ENCODE data around the gene ZNF747.
A peak's percentile ranks its signal among the peaks of the same experiment; 100 is the strongest.

The ZNF747 gene

DNA sequence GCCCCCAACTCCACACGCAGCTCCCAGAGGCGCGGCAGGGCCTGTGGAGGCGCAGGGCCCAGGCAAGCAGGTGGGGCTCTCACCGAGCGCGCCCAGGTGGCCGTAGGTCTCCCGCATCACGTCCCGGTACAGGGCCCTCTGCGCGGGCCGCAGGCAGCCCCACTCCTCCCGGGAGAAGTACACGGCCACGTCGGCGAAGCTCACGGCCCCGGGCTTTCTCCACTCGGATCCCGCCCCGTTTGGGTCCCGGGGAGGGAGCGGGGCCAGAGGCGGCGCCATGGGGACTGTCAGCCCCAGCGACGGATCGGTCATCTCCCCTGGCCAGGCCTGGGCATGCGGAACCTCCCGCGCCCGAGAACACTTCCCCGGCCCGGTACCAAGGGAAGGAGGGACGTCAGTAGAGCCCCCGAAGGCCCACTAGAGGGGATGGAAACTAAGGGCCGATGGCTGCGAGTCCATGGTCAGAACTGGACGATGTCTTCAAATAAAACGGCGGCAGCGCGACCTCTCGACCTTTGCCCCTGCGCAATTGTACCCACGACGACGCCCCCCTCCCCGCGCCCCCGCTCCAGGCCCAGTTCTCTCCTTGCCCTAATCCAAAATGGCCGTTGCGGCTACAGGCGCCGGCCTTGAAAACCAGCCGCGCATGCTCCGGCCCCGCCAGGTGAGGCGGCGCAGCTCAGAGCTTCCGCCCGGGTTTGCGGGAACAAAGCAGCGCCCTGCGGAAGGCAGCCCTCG lies at the start of gene ZNF747:
ZNF747 (minus strand) TSS at position 491 of the 738 bp plus-strand sequence; CDS start at position 312, 179 bp downstream.
- DNase-seq (ENCODE audit: low read depth), result peak; percentile 90

DNA sequence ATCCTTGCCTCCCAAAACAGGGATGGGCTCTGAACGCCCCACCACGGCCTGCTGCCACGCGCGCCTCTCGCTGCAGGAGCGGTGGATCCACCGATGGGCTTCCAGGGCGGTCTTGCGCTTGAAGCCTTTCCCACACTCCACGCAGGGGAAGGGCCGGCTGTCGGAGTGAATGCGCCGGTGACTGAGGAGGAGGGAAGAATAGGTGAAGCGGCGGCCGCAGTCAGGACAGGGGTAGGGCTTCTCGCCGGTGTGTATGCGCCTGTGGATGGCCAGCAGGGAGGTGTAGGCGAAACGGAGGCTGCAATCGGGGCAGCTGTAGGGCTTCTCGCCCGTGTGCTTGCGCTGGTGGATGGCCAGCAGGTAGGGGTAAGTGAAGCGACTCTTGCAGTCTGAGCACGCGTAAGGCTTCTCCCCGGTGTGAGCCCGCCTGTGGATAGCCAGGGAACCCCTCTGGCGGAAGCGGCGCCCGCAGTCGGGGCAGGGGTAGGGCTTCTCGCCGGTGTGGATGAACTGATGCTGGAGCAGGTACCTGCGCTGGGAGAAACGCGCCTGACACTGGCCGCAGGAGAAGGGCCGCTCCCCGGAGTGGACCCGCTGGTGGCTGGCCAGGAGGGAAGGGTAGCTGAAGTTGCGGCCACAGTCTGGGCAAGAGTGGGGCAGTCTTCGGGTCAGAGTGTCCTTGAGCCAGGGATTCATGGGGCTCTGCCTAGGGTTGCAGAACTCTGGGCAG lies 48.1 kb upstream of the ZNF747 start:
- DNase-seq (ENCODE audit: low read depth), result no peak

DNA sequence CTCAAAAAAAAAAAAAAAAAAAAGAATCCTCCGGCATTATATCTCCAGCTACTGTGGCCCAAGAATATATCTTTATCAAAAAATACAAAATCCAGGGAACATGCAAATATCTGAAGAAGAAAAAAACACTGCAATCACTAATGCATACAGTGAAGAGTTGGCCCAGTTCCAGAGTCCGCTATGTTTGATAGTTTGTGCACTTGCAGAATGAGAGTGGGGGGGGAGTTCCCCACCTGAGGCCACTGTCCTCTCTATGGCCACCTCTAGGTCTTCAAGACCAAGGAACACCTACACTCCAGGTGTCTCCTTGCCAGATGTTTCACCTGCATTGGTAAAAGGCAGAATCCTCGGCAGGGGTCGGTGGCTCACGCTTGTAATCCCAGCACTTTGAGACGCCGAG lies 46.8 kb upstream of the ZNF747 start:
- DNase-seq (ENCODE audit: low read depth), result no peak

DNA sequence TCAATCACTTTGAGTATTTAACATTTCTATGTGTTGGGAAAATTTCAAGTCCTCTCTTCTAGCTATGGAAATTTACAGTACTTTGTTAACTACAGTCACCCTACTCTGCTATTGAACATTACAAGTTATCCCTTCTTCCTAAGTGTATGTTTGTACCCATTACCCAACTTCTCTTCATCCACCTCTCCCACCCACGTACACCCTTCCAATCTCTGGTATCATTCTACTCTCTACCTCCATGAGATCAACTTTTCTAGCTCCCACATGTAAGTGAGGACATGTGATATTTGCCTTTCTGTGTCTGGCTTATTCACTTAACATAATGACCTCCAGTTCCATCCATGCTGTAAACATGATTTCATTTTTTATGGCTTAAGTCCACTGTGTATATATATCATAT lies 40.0 kb upstream of the ZNF747 start:
- DNase-seq (ENCODE audit: low read depth), result no peak

DNA sequence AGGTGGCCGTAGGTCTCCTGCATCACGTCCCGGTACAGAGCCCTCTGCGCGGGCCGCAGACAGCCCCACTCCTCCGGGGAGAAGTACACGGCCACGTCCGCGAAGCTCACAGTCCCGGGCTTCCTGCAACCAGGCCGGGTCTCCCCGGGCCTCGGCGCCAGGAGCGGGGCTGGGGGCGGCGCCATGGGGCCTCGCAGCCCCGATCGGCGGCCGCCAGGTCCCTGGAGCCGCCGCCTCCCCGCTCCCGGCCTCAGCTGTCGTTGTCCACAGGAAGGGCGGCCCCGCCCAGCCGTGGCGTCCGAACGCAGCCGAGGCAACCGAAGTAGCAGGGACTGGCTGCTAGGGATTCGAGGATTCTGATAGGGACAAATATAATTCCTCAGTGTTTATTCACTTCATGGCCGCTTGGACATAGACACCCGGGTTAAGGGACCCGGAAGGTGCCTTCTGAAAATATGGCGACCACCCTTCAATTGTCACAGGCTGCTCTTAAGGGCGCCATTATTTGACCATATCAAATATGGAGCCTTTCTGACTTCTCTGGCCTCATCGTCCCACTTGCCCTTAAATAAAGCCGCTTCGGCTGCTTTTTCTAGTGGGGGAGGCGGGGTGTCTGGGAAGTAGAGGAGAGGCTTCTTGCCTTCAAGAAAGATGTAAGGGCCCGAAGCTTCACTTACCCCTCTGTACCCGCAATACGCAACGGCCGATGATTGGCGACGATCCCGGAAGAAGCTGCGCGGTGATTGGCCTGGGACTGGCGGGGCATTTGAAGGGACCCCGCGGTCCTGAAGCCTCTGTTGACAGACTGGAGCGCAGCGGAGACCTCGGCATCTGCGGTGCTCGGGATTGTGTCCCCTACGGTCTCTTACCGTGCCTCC lies 37.0 kb upstream of the ZNF747 start, which contains the start of gene ZNF688:
ZNF688 (minus strand) TSS at position 270 of the 878 bp plus-strand sequence; CDS start at position 185, 85 bp downstream.
- DNase-seq (ENCODE audit: low read depth), result peak; percentile 92

DNA sequence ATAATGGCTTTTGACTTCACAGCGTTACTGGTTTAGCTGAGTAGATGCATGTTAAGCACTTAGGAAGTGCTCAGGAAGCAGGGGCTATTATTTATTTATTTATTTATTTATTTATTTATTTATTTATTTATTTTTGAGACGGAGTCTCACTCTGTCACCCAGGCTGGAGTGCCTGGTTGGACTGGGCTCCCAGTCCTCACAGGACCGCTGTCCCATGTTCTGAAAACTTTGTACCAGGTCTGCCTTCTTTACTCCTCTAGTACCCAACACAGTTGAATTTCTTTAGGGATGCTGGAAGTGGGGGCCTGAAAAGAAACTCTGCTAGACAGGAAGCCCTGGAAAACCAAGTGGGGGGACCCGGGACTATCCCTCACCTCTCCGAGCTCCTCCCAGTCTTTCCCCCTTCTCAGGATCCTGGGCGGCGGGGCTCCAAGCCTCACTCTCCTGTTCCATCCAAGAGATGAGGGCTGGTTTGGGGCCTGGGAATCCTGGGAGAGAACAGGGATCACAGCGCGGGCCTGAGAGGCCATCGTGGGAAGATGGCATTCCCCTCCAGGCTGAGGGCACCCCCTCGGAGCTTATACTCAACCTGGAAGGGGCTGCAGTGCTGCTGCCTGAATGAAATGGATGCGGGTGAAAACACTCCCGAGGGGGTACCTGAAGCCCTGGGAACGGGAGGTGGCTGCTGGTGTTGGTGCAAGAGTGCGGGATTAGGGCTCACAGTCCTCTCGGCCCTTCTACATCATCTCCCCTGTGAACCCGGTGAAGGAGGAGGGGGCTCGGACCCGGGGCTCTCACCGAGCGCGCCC lies 36.2 kb upstream of the ZNF747 start:
- DNase-seq (ENCODE audit: low read depth), result no peak

DNA sequence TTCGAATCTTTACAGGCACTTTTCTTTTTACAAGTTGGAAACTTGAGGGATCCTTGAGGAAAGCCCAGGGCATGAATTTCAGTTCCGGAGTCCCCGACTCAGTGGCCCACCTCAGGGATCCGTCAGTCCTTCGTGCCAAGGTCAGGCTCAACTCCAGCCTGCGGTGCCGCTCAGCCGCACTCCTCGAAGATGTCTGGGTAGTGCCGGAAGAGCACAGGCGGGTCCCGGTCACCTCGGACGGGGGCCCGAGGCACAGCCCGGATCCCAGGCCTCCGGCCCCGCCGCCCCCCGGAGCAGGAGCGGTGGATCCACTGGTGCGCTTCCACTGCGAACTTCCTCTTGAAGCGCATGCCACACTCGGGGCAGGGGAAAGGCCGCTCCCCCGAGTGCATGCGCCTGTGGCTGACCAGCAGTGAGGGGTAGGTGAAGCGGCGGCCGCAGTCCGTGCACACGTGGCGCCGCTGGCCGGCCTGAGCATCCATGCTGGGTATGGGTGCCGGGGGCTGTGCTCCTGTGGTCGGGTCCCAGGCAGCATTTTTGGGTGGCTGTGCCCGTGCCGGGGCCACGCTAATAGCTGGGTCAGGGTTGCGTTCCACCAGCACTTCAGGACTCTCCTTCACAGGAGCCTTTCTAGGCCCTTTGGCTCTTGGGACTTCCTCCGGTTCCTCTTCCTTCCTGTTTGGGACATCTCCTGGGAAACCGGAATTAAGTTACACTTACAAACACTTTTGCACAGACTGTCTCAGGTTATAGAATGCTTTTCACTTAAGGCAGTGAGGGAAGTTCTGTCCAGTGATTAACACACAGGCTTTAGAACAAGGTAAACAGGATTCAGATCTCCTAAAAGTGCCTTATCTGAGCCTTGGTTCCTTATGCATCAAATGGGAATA lies 35.3 kb upstream of the ZNF747 start:
- no peak for DNase-seq (ENCODE audit: low read depth)

DNA sequence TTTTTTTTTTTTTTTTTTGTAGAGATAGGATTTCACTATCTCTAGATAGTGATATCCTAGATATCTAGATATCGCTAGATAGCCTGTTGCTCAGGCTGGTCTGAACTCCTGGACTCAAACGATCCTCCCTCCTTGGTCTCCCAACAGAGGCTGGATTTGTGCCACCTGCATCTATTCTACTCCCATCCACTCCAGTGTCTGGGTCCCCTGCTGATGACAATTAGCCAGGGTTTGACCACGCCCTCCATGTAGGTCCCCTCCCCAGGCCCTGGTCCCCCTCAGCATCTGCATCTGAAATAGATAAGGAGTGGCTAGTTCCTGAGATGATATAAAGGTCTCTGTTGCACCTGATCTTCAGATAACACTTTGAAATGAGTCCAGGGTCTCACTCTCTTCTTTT lies 34.6 kb upstream of the ZNF747 start:
- no peak for DNase-seq (ENCODE audit: low read depth)

DNA sequence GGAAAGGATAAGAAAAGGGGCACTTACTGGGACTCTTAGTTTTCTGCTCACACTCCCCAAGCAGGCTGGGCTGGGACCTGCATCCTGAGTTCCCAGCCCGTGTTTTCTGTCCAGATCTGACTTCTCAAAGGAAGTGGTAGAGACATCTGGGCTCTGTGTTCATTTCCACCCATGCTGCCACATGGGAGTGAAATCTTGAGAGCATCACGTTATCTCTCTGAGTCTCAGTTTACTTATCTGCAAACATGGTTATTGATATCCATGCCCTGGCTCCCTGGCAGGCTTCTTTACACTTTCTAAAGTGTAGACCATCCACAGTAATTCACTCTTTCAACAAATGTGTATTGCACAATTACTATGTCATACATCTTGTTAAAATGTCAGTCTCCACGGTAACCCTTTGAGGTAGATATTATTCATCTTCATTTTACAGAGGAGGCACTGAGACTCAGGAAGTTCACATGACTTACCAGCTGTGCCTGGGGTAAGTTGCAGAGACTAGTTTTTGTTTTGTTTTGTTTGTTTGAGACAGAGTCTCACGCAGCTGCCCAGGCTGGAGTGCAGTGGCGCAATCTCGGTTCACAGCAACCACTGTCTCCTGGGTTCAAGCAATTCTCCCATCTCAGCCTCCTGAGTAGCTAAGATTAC lies 33.5 kb upstream of the ZNF747 start:
- DNase-seq (ENCODE audit: low read depth), result no peak

DNA sequence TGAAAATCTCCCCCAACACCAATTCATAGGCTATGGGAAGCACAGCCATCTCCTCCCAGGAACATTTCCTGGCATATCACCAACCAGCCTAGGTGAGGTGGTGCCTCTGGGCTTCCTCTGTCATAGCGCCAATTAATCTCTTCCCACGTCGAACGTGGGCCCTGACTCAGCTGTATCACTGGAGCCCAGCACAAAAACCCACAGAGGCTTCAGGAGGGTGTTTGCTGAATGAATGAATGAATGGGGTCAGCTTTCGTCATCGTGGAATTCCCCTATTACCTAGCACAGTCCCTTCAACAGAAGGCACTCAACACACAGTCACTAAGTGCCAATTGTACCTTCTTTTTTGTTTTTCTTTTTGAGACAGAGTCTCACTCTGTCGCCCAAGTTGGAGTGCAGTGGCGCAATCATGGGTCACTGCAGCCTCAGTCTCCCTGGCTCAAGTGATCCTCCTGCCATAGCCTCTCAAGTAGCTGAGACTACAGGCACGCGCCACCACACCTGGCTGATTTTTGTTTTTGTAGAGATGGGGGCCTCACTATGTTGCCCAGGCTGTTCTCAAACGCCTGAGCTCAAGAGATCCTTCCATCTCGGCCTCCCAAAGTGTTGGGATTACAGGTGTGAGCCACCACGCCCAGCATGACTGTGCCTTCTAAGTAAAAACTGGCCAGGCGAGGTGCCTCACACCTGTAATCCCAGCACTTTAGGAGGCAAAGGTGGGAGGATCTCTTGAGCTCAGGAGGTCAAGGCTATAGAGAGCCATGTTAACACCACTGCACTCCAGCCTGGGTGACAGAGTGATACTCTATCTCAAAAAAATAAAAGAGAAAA lies 32.7 kb upstream of the ZNF747 start:
- peak; percentile 54 for DNase-seq (ENCODE audit: low read depth)

DNA sequence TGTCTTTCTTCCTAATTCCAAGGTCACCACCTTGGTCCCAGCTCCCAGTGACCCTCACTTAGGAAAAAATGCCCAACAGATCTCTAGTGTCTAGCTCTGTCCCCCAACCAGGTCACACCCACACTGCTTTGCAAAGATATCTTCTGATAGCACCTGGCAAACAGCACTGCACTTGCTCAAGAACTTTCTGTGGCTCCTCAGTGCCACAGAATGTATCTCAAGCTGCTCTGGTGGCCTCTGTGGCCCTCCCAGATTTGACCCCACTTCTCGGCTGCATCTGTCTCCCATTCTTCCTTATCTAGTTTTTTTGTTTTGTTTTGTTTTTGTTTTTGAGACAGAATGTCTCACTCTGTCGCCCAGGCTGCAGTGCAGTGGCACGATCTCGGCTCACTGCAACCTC lies 31.9 kb upstream of the ZNF747 start:
- no peak for DNase-seq (ENCODE audit: low read depth)

DNA sequence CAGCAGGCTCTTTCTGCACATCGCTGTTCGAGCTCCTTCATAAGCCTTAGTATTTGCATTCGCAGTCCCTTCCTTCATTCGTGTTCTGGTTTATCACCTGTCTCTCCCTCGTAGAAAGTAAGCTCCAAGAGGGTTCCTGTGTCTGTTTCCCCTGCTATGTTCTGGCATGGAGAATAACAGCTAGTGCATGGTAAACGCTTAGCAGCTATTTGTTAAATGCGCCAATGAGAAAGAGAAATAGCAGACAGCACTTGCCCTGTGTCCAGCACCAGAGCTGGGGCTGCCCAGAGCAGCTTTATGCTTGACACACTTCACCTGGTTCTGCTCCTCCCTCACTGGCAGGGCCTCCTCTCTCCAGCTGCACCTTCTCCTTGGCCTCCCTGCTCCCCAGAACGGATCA lies 31.3 kb upstream of the ZNF747 start:
- no peak for DNase-seq (ENCODE audit: low read depth)

DNA sequence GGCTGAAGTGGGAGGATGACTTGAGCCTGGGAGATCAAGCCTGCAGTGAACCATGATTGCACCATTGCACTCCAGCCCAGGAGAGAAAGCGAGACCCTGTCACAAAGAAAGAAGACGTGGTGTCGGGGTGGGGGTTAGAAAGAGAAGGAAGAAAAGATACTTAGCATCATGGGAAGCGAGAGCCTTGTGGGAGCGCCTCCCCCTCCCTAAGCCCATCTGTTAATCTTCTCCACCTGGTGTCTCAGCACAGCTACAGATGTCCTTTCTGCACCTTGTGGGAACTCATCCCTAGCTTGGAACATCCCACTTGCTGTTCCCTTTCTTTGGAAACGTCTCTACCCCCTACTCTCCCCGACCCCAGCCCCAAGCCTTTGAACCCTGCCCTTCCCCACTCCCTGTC lies 30.9 kb upstream of the ZNF747 start:
- DNase-seq (ENCODE audit: low read depth), result no peak

DNA sequence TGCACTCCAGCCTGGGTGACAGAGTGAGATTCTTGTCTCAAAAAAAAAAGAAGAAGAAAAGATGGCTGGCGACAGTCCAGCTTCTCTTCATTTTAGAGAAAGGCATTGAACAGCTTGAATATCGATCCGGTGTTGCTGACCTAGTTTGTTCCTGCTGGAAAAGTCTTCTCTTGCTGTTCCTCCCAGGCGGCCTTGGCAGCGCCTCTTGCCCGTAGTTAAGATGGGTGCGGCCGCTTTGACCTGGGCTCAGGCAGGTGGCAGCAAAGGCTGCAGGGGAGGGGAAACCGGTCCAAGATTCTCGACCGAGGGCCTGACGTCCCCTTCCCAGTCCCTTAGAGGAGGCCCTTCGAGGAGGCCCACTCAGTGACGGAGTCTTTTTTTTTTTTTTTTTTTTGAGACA lies 27.4 kb upstream of the ZNF747 start:
- DNase-seq (ENCODE audit: low read depth), result no peak

DNA sequence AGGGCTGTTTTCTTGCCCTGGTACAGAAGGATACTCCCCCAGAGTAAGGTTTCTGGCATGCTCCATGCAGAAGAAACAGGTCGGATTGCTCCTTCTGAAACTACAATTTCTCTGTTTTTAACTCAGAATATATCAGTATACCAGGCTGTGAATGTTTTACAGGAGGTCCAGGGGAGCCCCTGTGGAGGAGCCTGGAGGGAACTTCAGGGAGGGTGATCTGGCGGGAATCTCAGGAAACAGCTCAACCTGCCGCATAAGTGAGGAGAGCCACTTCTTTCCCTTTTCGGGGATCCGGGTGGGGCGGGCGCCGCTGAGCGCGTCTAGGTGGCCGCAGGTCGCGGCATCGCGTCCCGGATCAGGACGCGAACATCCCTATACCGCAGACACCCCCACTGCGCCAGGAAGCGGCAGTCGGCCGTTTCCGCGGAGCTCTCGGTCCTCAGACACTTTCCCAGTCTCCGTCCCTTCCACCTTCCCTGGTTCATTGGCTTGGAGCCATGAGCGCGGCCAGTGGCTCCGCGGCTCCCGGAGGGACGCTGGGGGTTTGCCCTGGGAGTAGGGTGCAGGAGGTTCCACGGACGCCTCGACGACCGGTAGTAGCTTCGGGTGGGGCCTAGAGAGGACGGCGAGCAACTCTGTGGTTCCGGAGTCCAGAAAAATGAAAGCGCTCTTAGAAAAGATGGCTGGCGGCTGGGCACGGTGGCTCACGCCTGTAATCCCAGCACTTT lies 26.6 kb upstream of the ZNF747 start:
- no peak for DNase-seq (ENCODE audit: low read depth)

DNA sequence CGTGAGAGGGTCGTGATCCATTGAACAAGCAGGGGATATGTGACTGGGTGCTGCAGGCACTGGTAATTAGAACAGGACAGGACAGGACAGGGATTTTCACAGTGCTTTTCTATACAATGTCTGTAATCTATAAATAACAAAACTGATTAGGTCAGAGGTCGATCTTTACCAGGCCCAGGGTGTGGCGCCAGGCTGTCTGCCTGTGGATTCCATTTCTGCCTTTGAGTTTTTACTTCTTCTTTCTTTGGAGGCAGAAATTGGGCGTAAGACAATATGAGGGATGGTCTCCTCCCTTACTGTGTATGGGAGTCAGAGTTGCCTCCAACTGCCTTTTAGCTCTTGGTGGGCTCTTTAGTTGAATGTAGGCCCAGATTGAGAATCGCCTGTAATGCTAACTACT lies 25.0 kb upstream of the ZNF747 start:
- DNase-seq (ENCODE audit: low read depth), result no peak

DNA sequence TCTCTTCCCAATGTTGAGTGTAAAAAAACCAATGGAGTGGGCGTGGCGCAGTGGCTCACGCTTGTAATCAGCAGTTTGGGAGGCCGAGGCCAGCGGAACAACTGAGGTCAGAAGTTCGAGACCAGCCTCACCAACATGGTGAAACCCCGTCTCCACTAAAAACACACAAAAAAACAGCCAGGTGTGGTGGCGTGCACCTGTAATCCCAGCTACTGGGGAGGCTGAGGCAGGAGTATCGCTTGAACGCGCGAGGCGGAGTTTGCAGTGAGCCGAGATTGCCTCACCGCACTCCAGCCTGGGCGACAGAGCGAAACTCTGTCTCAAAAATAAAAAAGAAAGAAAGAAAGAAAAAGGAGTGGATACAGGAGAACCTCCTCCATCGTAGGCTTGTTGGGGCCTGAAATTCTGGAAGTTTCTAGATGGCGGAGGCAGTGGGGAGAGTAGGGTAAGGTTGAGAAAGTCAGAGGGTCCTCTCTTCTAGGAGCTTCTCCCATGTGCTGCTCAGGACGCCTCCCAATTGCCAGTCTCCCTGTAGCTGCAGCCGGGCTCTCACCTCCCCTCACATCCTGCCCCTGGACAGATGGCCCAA lies 24.2 kb upstream of the ZNF747 start:
- DNase-seq (ENCODE audit: low read depth), result no peak
